Motor neuron (in vitro differentiated cells): ENCODE data around the gene NUDCD3. TPM values are rescaled to one million over a fixed set of nuclear protein-coding genes. Genes with fewer than 3 reads are reported as not detected.

Source experiments
- ATAC-seq, 8 experiments: fragments of 200-7000 bp; cut with Tn5 transposase; replicated peaks in 6 of 8; 2 replicates each; pipeline ENCODE4 v1.8.0; 2021; ENCODE audit warnings: mild to moderate bottlenecking in 8 of 8, moderate library complexity in 8 of 8
- H3K27ac ChIP-seq, 2 donors: fragments of 250-450 bp; sonication (Bioruptor Pico); 2 replicates each; pipeline ENCODE4 v1.9.0; 2021; ENCODE audit warnings: antibody characterized with exemption in 2 of 2, mild to moderate bottlenecking in 2 of 2, moderate library complexity in 1 of 2
- H3K4me1 ChIP-seq, 2 donors: fragments of 250-450 bp; sonication (Bioruptor Pico); replicated peaks in 1 of 2; 2 replicates each; pipeline ENCODE4 v1.6.1; 2021; ENCODE audit warnings: antibody characterized with exemption in 2 of 2, mild to moderate bottlenecking in 2 of 2, moderate library complexity in 1 of 2
- H3K4me3 ChIP-seq, 5 donors: fragments of 250-450 bp; sonication (Bioruptor Pico); 2 replicates each; pipeline ENCODE4 v1.9.0; 2021; ENCODE audit warnings: antibody characterized with exemption in 5 of 5, mild to moderate bottlenecking in 5 of 5, moderate library complexity in 4 of 5
- WGBS, 10 experiments: fragments of 450-650 bp; shearing (Covaris generic); methylation state at CpG; one replicate each; pipeline ENCODE4 v1.0.0; 2022; 5-methylcytosine and 5-hydroxymethylcytosine counted together
- in situ Hi-C, 9 experiments: fragments of 400-800 bp; cut with MboI; loops; one replicate each; pipeline ENCODE4 v1.15.0; 2021; ENCODE audit warnings: low sequenced_read_pairs in 9 of 9, low pct_unique_long_range_greater_than_20kb in 2 of 9; ENCODE audit not compliant: unreplicated experiment in 9 of 9
- total RNA-seq, 8 experiments: library from RNA; unstranded; fragments of 300-600 nt; gene quantifications; 2 replicates each; pipeline versions ENCODE4 v1.2.3 to v1.2.4, GENCODE V29; 2022

Gene NUDCD3
- total RNA-seq, 8 experiments from 2014 or later = 44.8 to 69.6 (median 52.0) TPM

DNA sequence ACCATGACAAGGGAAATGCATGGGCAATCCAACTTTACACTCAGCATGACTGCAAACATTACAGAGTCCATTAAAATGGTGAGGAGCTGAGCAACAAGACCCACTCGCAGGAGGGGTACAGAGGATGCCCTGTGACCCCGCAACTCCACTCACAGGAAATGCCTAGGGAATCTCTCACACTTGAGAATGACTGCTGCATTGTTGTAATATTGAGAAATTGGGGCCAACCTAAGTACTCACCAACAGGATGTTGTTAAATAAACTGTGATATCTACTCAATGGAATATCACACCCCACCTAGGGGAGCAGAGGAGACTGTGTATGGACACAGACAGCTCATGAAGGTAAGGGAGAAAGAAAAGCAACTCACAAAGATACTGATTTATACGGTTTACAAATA is 111.7 kb downstream of the NUDCD3 start:
- in situ Hi-C loops = no loop called here
- ATAC-seq = no peak
- no peak overlapping the region for H3K27ac ChIP-seq
- no peak overlapping the region for H3K4me3 ChIP-seq
- no peaks in the 10 kb centered on the region for H3K4me1 ChIP-seq
- WGBS, 10 experiments = 50 to 100% (median 80%) methylated on average over 1 to 3 of the region's 3 CpGs; no CpG with 5 or more reads in 3 of the 10 experiments

DNA sequence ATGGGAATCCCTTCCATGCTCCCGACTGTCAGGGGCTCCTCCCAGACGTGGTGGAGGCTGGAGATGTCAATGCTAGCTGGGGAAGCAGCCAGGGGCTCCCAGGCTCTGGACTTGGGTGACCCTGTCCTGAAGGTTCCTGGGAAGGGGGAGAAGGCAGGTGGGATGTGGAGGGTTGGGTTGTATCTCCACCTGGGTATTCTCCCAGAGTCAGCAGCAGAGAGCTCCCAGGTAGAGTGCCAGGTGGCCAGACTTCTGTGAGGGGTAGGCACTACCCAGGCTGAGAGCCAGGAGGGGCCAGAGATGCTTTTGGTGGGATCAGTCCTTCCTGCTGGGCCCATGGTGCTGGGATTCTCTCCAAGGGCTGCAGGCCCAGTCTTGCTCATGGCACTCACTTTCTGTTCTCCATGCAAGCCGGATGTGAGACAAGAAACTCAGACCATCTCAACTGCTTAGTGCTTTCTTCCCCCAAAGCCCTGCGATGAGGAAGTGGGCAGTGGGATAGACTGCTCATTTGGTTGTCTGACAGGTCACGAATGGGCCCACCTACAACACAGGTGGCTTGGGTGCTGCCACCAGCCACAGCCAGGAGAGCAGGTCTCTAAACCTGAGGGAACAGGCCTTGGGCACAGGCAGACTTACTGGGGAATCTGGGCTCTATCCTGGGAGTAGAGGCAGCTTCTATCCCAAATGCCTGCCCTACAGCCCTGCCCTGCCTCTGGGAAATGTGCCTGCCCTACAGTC is 112.6 kb downstream of the NUDCD3 start:
- 76 to 100% (median 88%) methylated on average over 1 to 2 of the region's 5 CpGs; no CpG with 5 or more reads in 4 of the 10 experiments for WGBS, 10 experiments
- Histone ChIP-seq H3K4me3 (no peak overlapping the region), H3K4me1 (no peaks in the 10 kb centered on the region), H3K27ac (no peak overlapping the region)
- peak in 1 of 8 experiments; percentile 14 for ATAC-seq
- in situ Hi-C loops = no loop called here

DNA sequence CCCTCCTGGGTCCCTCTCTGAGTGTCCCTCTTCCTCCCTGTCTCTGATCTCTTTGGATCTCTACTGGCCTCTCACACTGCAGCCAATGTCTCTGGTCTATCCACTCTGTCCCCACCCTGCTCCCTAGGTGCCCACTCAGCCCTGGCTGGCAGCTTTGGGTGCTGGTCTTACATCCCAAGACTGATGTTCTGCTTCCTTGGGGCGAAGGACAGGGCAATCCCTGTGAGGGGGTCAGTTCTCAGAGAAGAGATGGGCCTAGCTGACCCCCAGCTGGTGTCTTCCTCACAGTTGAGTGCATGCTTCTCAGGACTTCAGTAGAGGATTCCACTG is 113.4 kb downstream of the NUDCD3 start:
- no peak overlapping the region for H3K4me3 ChIP-seq
- 40 to 67% methylated on average over 1 of the region's 1 CpG; no CpG with 5 or more reads in 8 of the 10 experiments for WGBS, 10 experiments
- H3K27ac ChIP-seq = no peak overlapping the region
- H3K4me1 ChIP-seq = no peaks in the 10 kb centered on the region
- ATAC-seq = no peak
- in situ Hi-C loops = no loop called here

DNA sequence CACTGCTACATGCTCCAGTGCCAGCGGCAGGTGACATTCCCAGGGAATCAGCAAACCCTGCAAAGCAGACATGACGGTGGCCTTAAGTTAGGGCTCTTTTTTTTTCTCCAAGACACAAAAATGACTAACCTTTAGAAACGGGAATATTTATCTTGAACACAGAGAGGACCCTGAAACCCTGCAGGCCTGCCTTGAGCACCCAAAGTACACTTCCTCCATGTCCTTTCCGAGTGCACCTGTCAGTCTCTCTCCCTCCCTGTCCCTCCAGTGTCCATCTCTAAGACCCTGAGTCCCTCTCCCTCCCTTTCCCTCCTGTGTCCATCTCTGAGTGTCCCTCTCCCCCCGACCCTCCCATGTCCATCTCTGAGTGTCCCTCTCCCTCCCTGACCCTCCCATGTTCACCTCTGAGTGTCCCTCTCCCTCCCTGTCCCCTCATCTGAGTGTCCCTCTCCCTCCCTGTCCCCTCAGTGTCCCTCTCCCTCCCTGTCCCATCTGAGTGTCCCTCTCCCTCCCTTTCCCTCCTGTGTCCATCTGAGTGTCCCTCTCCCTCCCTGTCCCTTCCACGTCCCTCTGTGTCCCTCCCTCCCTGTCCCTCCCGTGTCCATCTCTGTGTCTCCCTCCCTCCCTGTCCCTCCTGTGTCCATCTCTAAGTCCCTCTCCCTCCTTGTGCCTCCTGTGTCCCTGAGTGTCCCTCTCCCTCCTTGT is 113.9 kb downstream of the NUDCD3 start:
- ATAC-seq = peak in 1 of 8 experiments; percentile 2
- in situ Hi-C loops = no loop called here
- H3K4me3 ChIP-seq = no peak overlapping the region
- H3K4me1 ChIP-seq = no peaks in the 10 kb centered on the region
- WGBS, 10 experiments = 0 to 67% (median 29%) methylated on average over 1 of the region's 7 CpGs; no CpG with 5 or more reads in 7 of the 10 experiments
- H3K27ac ChIP-seq = no peak overlapping the region

DNA sequence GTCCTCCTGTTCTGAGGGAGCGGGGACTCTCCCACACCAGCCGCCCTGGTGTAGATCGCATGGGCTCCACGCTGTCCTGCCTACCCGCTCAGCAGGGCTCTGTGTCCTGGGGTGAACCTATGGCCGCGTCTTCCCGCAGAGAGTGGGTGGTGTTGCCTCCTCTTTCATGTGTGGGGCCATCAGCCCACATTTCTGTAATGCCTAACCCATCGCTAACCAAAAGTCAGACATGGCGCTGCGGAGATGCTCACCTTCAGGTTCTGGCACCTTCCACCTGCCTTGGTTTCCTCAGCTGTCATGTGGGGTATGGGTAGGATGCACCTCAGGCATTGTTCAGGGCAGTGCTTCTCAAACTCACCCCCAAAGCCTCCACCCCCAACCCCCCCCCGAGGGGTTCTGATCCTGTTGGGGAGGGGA is 114.5 kb downstream of the NUDCD3 start:
- Histone ChIP-seq H3K4me1 (no peaks in the 10 kb centered on the region), H3K27ac (no peak overlapping the region), H3K4me3 (no peak overlapping the region)
- peak in 1 of 8 experiments; percentile 12 for ATAC-seq
- 66 to 90% (median 73%) methylated on average over 2 to 7 of the region's 12 CpGs; no CpG with 5 or more reads in 6 of the 10 experiments for WGBS, 10 experiments
- in situ Hi-C loops = no loop called here

DNA sequence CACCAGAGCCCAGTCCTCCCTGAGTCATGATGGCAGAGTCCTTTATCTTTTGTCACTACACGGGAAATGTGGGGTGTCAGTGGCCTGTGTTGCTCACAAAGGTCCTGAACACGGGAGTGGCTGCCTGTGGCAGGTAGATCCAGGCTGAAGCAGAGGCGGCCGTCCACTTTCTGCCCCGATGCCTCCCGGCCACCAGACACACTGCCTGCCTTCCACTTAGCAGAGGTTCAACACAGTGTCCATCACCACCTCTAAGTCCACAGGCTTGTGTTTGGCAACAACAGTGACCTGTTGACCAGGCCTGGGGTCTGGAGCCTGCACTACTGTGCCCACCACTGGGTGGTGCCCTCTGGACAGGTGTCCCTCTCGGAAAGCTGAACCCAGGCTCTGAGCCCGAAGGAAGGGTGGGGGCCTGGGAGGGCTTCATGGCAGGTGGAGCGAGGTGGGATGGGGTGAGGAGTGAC is 115.2 kb downstream of the NUDCD3 start:
- ATAC-seq = peak in 3 of 8 experiments; percentile 14 to 29 (median 21)
- 40 to 100% (median 80%) methylated on average over 1 to 3 of the region's 9 CpGs; no CpG with 5 or more reads in 7 of the 10 experiments for WGBS, 10 experiments
- in situ Hi-C loops = no loop called here
- Histone ChIP-seq H3K27ac (no peak overlapping the region), H3K4me1 (no peaks in the 10 kb centered on the region), H3K4me3 (no peak overlapping the region)

DNA sequence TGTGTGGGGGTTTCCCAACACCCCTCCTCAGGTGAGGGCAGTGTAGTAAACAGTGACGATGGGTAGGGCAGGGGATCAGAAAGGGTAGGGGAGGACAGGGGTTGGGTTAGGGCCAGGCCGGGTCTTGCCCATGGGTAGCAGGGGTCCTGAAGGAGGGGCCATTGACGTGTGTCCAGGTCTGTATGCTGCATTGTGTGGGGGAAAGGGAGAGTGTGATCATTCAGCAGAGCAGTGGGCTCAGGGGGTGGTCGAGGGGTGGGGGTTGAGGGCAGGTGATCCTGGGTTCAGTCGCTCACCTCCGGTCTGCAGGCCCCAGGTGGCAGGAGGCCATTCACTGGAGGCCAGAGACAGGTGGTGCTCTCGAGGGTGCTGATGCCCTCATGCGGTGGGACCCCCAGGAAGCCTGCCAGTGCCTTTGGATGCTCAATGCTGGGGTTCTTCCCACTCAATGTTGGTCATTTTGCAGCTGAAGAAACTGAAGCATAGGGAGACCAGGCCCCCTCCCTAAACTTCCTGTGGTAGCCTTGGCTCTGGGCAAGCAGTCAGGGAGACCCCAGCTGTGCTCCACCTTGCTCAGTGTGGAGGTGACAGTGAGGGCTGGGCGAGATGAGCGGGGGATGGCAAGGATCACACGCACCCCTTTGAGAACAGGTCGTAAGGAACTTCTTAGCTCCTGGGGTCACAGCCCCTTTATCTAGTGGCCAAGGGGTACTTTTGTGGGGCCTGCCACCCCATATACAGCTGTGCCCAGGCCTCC is 116.3 kb downstream of the NUDCD3 start:
- Histone ChIP-seq H3K27ac (no peak overlapping the region), H3K4me3 (no peak overlapping the region), H3K4me1 (no peaks in the 10 kb centered on the region)
- 57 to 100% (median 80%) methylated on average over 1 to 4 of the region's 12 CpGs; no CpG with 5 or more reads in 5 of the 10 experiments for WGBS, 10 experiments
- peak in 1 of 8 experiments; percentile 16 for ATAC-seq
- in situ Hi-C loops = no loop called here

DNA sequence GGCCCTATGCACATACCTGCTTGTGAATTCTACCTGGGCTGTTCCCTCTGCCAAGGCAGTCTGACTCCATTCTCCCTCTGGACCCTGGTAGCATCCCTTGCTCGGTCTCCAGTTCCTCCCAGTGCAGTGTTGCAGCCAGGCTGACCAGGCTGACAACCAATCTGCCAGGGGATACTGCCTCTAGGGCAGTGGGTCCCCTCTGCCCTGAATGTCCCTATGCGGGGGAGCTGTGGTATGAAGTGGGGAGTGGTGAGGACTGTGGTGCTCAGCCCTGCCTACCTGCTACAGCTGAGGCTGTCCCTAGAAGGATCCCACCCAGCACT is 117.1 kb downstream of the NUDCD3 start:
- no peak for ATAC-seq
- H3K4me3 ChIP-seq = no peak overlapping the region
- H3K4me1 ChIP-seq = no peaks in the 10 kb centered on the region
- no peak overlapping the region for H3K27ac ChIP-seq
- WGBS, 10 experiments = 60 to 100% (median 100%) methylated on average over 1 to 2 of the region's 2 CpGs; no CpG with 5 or more reads in 7 of the 10 experiments
- in situ Hi-C loops = no loop called here

DNA sequence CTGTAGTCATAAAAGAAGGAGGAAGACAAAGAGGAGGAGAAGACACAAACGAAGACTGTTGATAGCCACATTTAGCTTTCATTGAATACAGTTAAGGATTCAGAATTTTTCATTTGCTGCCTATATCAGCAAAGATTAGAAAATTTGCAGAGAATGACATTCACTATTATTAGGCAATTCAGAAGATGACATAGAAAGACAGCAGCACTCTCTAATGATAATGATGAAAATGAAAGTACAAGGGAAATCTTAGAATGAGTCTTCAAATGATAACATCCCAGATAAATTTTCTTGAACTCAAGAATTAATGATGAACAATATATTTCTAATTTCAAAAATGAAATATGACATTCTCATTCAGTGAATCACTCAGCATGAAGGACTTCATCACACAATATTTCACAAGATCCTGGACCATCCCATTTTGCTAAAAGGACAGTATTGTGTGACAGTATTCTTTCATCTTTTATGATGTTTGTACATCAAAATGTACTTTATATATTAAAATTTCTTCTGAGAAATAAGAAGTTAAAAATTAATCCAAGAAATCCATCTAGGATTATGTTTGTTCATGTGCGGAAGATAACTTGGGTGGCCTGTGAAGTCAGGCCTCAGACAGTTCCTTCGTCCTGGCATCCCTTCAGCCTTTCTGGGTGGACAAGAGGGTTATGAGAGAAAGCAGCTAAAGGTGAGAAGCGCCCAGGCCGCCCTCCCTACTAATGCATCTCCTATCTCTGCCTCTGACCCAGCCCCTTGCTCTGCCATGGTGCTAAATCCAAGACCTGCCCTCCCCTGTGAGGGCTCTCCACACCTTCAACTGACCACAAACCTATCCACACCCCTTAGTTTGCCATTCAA is 117.7 kb downstream of the NUDCD3 start:
- WGBS, 10 experiments = 43 to 87% (median 66%) methylated on average over 1 to 5 of the region's 5 CpGs
- no peak for ATAC-seq
- Histone ChIP-seq H3K27ac (no peak overlapping the region), H3K4me3 (no peak overlapping the region), H3K4me1 (no peaks in the 10 kb centered on the region)
- in situ Hi-C loops = no loop called here

DNA sequence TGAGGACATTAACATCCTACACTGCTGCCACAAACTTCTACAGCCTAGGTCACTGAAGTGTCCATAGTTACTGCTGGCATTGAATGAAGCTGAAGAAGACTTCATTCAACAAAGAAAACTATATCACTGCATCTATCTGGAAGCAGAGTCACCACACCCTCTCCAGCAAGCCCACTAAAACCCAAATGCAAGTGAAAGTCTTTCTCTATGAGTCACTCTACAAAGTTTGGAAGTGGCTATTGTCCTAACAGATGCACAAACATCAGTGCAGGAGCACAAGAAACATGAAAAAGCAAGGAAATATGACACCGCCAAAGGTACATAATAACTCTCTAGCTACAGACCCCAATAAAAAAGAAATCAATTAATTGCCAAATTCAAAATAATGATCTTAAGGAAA is 121.6 kb downstream of the NUDCD3 start:
- WGBS, 10 experiments = 78 to 100% (median 100%) methylated on average over 1 of the region's 1 CpG; no CpG with 5 or more reads in 1 of the 10 experiments
- H3K4me1 ChIP-seq = no peaks in the 10 kb centered on the region
- peak in 2 of 8 experiments; percentile 87 to 96 for ATAC-seq
- no peak overlapping the region for H3K4me3 ChIP-seq
- no peak overlapping the region for H3K27ac ChIP-seq
- in situ Hi-C loops = no loop called here

DNA sequence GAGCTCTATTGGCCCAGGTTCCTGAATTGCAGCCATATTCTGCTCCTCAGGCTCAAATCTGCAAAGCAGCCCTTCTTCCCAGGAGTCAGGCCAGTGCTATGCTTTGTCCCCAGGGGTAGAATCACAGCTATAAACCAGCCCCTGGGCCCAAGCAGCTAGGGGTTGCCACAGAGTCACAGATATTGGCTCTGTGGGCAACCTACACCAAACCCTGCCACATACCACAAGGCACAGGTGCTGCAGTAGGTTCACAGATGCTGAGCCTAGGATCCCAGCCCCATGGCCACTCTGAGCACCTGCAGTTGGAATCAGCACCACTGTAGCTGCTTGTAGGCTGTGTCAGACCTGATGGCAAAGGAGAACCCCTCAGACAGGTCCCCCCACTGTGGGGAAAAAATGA is 122.0 kb downstream of the NUDCD3 start:
- in situ Hi-C loops = no loop called here
- no peak overlapping the region for H3K27ac ChIP-seq
- H3K4me3 ChIP-seq = no peak overlapping the region
- H3K4me1 ChIP-seq = no peaks in the 10 kb centered on the region
- no peak for ATAC-seq

DNA sequence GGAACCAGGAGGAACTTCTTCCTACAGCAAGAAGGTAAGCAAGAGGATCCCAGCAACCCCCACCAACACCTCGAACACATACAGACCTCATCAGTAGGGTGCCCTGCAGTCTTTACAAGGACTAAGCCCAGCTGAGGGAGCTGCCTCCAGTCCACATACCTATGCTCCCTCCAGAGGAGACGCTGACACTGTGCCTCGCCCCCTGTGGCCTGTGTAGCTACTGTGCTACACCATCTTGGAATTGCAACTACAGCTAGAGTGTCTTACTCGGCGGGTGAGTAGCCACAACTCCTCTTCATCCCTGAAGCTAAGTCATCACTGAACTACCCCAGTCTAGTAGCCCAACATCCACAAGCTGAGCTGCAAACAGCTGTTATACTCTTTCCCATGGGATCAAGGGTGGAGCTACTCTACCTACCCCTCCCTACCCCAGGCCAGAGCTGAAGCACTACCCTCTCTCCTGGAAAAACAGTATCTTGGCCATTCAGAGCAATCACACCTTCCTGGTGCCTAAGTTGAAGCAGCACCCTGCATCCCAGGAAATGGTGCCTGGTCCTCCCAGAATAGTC is 122.9 kb downstream of the NUDCD3 start:
- in situ Hi-C loops = no loop called here
- no peak overlapping the region for H3K27ac ChIP-seq
- H3K4me3 ChIP-seq = no peak overlapping the region
- no peaks in the 10 kb centered on the region for H3K4me1 ChIP-seq
- 37 to 80% (median 72%) methylated on average over 1 to 4 of the region's 5 CpGs; no CpG with 5 or more reads in 5 of the 10 experiments for WGBS, 10 experiments
- peak in 1 of 8 experiments; percentile 61 for ATAC-seq
